Caco-2 (cell line): ENCODE data around the gene MYL11. TPM values are rescaled to one million over a fixed set of nuclear protein-coding genes. Genes with fewer than 3 reads are reported as not detected.

Experiments
- BruUV-seq: library from RNA; stranded (reverse); fragments of 400-500 nt; replicated peaks from 2 replicates; lab custom pipeline; 2021; lab: Mats Ljungman, UMichigan
- CTCF ChIA-PET: fragments of 300-600 bp; sonication (Branson Sonifier 250); formaldehyde crosslinking; loops from one replicate; lab custom pipeline; 2022; ENCODE audit warnings: antibody characterized with exemption; lab: Charles Lee
- POLR2A ChIA-PET: fragments of 300-600 bp; sonication (Branson Sonifier 250); formaldehyde crosslinking; loops from one replicate; lab custom pipeline; 2022; ENCODE audit warnings: antibody characterized with exemption; lab: Charles Lee
- DNase-seq, 2 experiments: peaks; one replicate each; pipeline versions ENCODE4 v3.0.0 to v3.0.0-alpha.2; 2020 to 2022
- H3K27me3 ChIP-seq: replicated peaks from 2 replicates; pipeline ENCODE4 v1.6.0; 2011; ENCODE audit warnings: low read length; ENCODE audit not compliant: control insufficient read depth, insufficient read depth
- H3K36me3 ChIP-seq: 2 replicates; pipeline ENCODE4 v1.5.1; 2011; ENCODE audit warnings: low read length; ENCODE audit not compliant: control insufficient read depth, insufficient read depth
- H3K4me1 ChIP-seq: fragments of 250-450 bp; sonication (Bioruptor Pico); 2 replicates; pipeline ENCODE4 v1.5.1; 2020; ENCODE audit warnings: mild to moderate bottlenecking
- H3K4me3 ChIP-seq: 2 replicates; pipeline ENCODE4 v1.5.1; 2011; ENCODE audit warnings: low read depth, mild to moderate bottlenecking, control low read depth, low read length
- H3K9me3 ChIP-seq: fragments of 250-450 bp; sonication (Bioruptor Pico); 2 replicates; pipeline ENCODE4 v1.5.1; 2020; ENCODE audit warnings: mild to moderate bottlenecking, moderate library complexity
- H3K27ac Mint-ChIP-seq: one replicate; pipeline ENCODE4 v1.8.0; 2022; ENCODE audit warnings: mixed read lengths; ENCODE audit not compliant: unreplicated experiment
- H3K27me3 Mint-ChIP-seq: one replicate; pipeline ENCODE4 v1.8.0; 2022; ENCODE audit warnings: mixed read lengths; ENCODE audit not compliant: insufficient read depth, unreplicated experiment
- H3K36me3 Mint-ChIP-seq: one replicate; pipeline ENCODE4 v1.8.0; 2022; ENCODE audit warnings: mild to moderate bottlenecking, mixed read lengths; ENCODE audit not compliant: insufficient read depth, unreplicated experiment
- H3K4me1 Mint-ChIP-seq: one replicate; pipeline ENCODE4 v1.8.0; 2022; ENCODE audit warnings: low read depth, mixed read lengths; ENCODE audit not compliant: unreplicated experiment
- H3K4me3 Mint-ChIP-seq: one replicate; pipeline ENCODE4 v1.8.0; 2022; ENCODE audit warnings: mild to moderate bottlenecking, moderate library complexity, mixed read lengths; ENCODE audit not compliant: unreplicated experiment
- H3K9me3 Mint-ChIP-seq: one replicate; pipeline ENCODE4 v1.8.0; 2022; ENCODE audit warnings: mixed read lengths; ENCODE audit not compliant: unreplicated experiment
- intact Hi-C: fragments of 100-400 bp; cut with micrococcal nuclease; formaldehyde crosslinking; loops from one replicate; pipeline ENCODE4 v1.10.0; 2022; ENCODE audit not compliant: unreplicated experiment
- total RNA-seq: library from RNA; stranded (reverse); gene quantifications from 2 replicates; pipeline ENCODE4 v1.2.3, GENCODE V29; 2022
- TF ChIP-seq, protein P1 (sequence below), 2 experiments: fragments of 200-600 bp in 1 of 2; IDR thresholded peaks; 1 replicate in 1 of 2; 2 replicates in 1 of 2; pipeline versions ENCODE4 v1.5.1 to v1.8.0; 2011 to 2022; ENCODE audit warnings: antibody characterized with exemption in 1 of 2, control low read depth in 1 of 2, inconsistent platforms in 1 of 2, low read depth in 1 of 2, low read length in 1 of 2, mild to moderate bottlenecking in 1 of 2, moderate library complexity in 1 of 2; ENCODE audit not compliant: insufficient read depth in 1 of 2, severe bottlenecking in 1 of 2, unreplicated experiment in 1 of 2

MYL11 gene
- total RNA-seq, 1 experiment from 2014 or later: 2.9 TPM

- no peak for DNase-seq
Measured at GRCh38 chr16:30368122-30368791, 6.3 kb upstream of the MYL11 start.

DNA sequence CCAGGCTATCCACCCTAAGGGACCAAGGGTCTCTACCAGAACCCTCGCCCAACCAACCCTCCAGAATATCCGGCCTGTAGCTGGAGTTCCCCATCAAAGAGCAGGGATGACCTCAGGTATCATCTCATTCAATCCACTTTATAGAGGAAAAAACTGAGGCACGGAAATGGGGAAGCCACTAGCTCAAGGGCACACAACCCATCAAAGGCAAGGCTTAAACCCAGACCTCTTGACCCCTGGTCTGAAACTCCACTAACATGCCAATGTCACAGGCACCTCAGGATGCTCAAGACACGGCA is 5.9 kb upstream of the MYL11 start:
- intact Hi-C loops: no loop called here

More at GRCh38 chr16:30368122-30368791, 6.3 kb upstream of the MYL11 start:
- BruUV-seq: TSS peak; percentile 21
- Histone ChIP-seq H3K4me1 (peaks cover 19% of the 10 kb centered on the region), H3K9me3 (no peaks in the 10 kb centered on the region), H3K27me3 (no peaks in the 10 kb centered on the region), H3K36me3 (no peaks in the 10 kb centered on the region), H3K4me3 (peak overlapping the region; percentile 63)
- intact Hi-C loops: no loop called here
- CTCF ChIA-PET: no interaction called here
- peak overlapping the region; percentile 72 for H3K4me3 Mint-ChIP-seq
- H3K9me3 Mint-ChIP-seq: no peaks in the 10 kb centered on the region
- peak overlapping the region; percentile 62 for H3K27ac Mint-ChIP-seq
- no peaks in the 10 kb centered on the region for H3K27me3 Mint-ChIP-seq
- H3K4me1 Mint-ChIP-seq: peaks cover 35% of the 10 kb centered on the region
- H3K36me3 Mint-ChIP-seq: peaks cover 42% of the 10 kb centered on the region
- POLR2A ChIA-PET: interaction anchor here (1.2 kb wide), 1 partner anchor 11 kb away, joined by 4 read pairs; no protein-coding TSS in a partner anchor
- TF ChIP-seq, protein P1, sequence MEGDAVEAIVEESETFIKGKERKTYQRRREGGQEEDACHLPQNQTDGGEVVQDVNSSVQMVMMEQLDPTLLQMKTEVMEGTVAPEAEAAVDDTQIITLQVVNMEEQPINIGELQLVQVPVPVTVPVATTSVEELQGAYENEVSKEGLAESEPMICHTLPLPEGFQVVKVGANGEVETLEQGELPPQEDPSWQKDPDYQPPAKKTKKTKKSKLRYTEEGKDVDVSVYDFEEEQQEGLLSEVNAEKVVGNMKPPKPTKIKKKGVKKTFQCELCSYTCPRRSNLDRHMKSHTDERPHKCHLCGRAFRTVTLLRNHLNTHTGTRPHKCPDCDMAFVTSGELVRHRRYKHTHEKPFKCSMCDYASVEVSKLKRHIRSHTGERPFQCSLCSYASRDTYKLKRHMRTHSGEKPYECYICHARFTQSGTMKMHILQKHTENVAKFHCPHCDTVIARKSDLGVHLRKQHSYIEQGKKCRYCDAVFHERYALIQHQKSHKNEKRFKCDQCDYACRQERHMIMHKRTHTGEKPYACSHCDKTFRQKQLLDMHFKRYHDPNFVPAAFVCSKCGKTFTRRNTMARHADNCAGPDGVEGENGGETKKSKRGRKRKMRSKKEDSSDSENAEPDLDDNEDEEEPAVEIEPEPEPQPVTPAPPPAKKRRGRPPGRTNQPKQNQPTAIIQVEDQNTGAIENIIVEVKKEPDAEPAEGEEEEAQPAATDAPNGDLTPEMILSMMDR (IDR thresholded peaks at IDR 0.05; ENCODE audit: insufficient read depth in 1 of 2, low read depth in 1 of 2, low read length in 1 of 2, severe bottlenecking in 1 of 2, unreplicated experiment in 1 of 2): no peak

More for the DNA sequence above, 5.9 kb upstream of the MYL11 start:
- Histone ChIP-seq H3K4me1 (peaks cover 19% of the 10 kb centered on the region), H3K9me3 (no peaks in the 10 kb centered on the region), H3K4me3 (peak overlapping the region; percentile 63), H3K36me3 (no peaks in the 10 kb centered on the region), H3K27me3 (no peaks in the 10 kb centered on the region)
- H3K27ac Mint-ChIP-seq: peak overlapping the region; percentile 62
- BruUV-seq: no TSS peak
- H3K9me3 Mint-ChIP-seq: no peaks in the 10 kb centered on the region
- H3K4me3 Mint-ChIP-seq: peak overlapping the region; percentile 72
- H3K27me3 Mint-ChIP-seq: no peaks in the 10 kb centered on the region
- ChIA-PET POLR2A (interaction anchor here (1.2 kb wide), 1 partner anchor 12 kb away, joined by 4 read pairs; no protein-coding TSS in a partner anchor), CTCF (interaction anchor here (1.1 kb wide), 1 partner anchor 14 kb away, joined by 3 read pairs; the partner anchor contains the start of gene CD2BP2)
- H3K36me3 Mint-ChIP-seq: peaks cover 37% of the 10 kb centered on the region
- peaks cover 33% of the 10 kb centered on the region for H3K4me1 Mint-ChIP-seq
- TF ChIP-seq, protein P1 (IDR thresholded peaks at IDR 0.05; ENCODE audit: insufficient read depth in 1 of 2, low read depth in 1 of 2, low read length in 1 of 2, severe bottlenecking in 1 of 2, unreplicated experiment in 1 of 2): no peak
- no peak for DNase-seq
